NCI-H1694 (cell line): ENCODE results near the gene GGCT.
"Not testable (repeated sequence)": the region's sequence is repeated elsewhere in the genome, so short reads cannot be mapped to it uniquely, and the experiment has no call there.

Experiments used
- DNase-seq: peaks from one replicate; lab custom pipeline; 2025; lab: John Stamatoyannopoulos, UW

Gene GGCT, protein sequence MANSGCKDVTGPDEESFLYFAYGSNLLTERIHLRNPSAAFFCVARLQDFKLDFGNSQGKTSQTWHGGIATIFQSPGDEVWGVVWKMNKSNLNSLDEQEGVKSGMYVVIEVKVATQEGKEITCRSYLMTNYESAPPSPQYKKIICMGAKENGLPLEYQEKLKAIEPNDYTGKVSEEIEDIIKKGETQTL

DNA sequence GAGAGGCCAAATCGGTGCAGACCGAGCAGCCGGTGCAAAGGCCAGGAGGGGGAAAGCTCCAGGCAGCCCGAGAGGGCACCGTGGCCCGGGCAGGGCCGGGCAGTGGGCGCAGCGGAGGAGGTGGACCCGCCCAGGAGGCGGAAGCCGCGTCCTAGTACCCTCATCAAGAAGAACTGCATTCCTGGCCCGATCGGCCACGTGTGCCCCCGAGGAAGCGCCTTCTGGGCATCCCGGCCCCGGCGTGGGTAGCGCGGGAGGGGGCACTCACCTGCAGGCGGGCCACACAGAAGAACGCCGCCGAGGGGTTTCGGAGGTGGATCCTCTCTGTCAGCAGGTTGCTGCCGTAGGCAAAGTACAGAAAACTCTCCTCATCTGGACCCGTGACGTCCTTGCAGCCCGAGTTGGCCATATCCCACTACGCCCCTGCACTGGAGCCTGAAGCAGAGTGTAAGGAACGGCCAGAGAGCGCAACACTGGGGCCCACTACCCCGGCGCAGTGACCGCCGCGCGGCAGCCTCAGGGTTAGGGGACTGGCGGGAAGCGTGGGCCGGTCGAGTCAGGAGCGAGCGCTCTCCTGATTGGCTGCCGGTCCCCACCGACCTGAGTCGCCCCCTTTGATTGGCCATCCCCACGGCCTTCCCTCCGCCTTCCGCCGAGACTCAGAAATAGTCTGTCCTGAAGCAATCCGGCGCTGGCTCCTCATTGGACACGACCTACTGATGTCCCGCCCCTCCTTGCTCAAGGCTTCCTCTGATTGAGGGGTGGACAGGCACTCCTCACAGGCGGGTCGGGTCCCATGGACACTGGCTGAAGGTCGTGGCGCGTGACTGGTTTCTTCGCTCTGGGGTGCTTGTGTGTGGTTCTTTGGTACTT is at the start of gene GGCT:
GGCT (minus strand) TSS at position 529 of the 873 bp plus-strand sequence; CDS start at position 409, 120 bp downstream.
- DNase-seq, result peak; percentile 98

DNA sequence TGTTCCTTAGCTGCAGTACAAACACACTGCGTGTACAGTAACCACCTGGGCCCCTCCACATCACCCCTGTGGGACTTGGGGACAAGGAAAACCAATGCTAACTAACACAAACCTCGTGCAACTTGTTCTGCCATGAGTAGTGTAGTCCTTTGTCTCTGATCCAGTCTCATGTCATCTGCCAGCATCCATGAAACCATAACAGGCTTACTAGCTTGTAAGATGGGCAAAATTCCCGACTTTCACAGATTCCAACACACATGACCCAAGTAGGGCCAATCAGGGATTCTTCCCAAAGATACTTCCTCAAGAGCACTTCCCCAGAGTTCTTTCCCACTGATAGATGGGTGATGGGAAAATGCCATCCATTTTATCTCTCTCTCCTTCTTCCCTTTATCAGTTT is 48.9 kb upstream of the GGCT start:
- no peak for DNase-seq

DNA sequence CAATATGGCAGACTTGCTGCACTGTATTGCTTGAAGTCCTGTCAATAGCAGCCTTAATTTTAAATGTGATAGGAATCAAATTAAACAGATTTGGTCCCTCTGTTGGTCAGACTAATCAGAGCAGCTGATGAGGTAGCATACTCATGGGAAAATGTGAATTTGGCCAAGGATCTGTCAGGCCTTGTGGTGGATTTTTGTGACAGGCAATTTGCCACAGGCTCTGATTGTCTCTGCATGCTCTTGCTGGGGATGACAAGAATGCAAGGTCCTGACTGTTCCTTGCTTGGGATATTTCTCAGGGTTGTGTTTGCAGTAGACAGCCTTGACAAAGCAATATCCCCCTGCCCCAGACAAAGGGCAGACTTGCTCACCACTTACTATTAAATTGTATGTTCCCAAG is 48.5 kb upstream of the GGCT start:
- DNase-seq, result no peak

DNA sequence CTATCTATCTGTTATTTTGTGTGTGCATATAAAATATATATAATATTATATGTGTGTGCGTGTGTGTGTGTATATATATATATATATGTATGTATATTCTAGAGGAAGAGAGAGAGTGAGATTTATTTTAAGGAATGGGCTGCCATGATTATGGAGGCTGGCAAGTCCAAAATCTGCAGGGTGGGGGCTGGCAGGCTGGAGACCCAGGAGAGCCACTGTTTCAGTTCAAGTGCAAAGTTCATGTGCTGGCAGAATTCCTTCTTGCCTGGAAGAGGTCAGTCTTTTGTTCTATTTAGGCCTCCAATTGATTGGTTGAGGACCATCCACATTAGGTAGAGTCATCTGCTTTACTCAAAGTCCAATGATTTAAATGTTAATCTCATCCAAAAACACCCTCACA is 47.7 kb upstream of the GGCT start:
- DNase-seq, result no peak

DNA sequence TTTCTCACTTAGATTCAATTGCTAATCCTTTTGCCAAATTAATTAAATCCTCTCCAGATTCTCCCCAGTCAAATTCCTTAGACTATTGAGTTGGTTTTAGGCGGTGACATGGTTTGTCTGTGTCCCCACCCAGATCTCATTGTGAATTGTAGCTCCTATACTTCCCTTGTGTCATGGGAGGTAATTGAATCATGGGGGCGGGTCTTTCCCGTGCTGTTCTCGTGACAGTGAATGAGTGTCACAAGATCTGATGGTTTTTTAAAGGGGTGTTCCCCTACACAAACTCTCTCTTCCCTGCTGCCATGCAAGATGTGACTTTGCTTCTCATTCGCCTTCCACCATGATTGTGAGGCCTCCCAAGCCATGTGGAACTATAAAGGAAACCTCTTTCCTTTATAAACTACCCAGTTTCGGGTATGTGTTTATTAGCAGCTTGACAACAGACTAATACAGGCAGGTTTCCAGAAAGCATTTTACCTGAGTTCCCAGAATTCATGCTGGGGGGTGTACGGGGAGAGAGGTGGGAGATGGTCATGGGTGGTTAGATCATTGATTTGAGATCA is 45.4 kb upstream of the GGCT start:
- no peak for DNase-seq

DNA sequence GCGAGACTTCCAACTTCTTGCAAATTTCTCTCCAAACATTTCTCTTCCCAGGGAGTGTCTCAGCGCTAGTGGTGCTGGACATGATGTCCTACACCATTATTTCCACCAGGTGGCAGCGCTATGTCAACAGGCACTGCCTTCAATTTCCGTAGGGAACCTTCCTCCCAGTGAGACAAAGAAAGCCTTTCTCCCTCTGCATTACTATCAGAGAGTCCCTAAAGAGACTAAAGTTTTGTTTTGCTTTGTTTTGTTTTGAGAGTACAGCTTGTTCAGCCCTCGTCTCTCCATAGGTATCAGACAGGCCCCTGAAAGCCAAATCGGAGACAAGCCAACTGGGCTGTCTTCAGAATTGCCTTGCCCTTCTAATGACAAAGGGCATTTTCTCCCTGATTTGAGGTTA is 44.2 kb upstream of the GGCT start:
- DNase-seq, result peak; percentile 67

DNA sequence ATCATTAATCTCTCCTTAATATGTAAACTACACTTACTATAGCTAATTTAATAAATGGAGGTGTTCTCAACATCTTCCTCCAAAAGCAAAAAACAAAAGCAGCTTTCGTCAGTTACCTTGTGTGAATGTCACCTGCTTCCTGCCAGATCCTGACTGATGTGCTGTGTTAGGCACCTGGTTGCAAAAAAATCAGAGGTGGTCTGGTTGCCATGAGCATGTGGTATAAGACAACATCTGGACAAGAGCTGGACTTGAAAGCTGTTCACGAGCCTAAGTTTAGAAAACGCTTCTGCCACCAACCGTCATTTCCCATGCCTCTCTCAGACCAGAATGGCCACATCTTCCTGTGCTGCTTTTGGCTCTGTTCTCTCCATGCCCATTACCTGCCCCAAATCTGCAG is 42.0 kb upstream of the GGCT start:
- DNase-seq, result no peak

DNA sequence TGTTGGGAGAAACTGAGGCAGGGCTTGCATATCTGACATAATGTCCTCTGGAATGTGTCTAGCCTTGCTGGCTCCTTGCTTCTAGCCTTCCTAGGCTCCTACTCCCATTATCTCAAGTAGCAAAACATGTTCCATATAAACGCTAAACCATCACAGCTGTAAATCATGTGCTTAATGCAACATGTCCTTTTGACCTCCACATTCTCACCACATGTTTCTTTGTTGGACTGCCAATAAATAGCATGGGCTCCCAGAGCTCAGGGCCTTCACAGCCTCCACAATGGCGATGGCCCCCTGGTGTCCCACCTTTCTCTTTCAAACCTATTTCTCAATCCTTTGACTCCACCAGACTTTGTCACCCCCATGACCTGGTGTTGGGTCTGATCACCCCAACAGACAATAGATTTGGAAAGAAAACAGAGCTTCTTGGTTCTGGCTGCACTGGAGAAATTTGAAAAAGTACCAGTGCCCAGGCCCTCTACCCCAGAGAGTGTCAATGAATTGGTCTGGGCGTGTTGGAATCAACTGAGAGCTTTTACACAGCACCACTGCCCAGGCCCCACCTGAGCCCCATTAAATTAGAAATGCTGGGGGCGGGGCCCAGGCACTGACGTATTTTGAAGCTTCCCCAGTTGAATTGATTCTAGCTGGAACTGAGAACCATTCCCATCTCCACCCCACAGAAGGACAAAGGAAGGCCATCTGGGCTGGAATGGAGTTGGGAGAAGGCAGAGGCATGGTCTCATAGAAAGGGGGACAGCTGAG is 41.3 kb upstream of the GGCT start:
- DNase-seq, result no peak

DNA sequence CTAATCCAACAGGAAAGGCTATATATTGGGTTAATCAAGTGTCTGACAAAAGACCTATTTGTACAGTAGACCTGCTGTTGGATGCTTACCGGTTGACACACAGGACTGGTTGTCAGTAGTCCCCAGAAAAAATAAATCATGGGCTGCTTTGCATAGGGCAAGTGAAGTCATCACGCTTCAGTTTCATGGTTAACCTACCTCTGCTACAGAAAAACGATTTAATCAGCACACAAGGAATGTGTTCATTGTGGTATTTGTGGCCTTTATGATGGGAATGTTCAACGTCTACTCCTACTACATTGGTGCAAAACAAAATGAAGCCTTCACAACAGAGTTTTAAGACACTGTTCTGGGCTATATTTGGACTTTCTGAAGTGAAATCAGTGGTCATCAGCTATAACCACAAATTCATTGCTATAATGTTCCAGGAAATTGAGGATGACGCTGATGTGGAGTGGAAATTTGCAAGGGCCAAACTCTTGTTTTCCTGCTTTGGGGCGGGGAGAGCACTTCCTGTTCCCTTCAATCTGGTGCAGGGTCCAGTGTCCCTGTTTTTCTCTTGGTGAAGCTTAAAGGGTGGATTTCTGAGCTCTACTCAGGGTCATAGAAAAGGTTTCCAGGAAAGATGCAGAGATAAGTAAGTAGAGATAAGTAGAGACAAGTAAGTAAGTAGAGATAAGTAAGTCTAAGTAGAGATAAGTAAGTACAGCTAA is 39.3 kb upstream of the GGCT start:
- no peak for DNase-seq

DNA sequence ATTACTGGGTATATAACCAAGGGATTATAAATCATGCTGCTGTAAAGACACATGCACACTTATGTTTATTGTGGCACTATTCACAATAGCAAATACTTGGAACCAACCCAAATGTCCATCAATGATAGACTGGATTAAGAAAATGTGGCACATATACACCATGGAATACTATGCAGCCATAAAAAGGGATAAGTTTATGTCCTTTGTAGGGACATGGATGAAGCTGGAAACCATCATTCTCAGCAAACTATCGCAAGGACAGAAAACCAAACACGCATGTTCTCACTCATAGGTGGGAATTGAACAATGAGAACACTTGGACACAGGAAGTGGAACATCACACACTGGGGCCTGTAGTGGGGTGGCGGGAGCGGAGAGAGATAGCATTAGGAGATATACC is 38.5 kb upstream of the GGCT start:
- DNase-seq, result not testable (repeated sequence)

DNA sequence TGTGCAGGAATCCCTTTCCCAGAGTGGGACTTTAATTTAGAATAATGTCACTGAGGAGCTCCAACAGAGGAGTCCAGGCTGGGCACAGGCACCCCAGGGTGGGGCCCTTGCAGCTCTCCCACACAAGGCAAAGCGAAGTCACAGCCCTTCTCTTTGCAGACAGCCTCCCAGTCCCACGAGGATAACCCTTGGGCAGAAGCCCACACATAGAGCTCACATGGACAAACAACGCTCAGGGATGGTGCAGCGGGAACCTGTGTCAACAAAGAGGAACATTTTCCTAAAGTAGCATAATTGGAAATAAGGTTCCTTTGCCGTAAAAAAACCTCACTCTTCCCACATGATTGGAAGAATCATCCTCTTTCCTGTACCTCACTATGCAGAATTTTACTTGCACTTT is 29.3 kb upstream of the GGCT start:
- DNase-seq, result no peak

DNA sequence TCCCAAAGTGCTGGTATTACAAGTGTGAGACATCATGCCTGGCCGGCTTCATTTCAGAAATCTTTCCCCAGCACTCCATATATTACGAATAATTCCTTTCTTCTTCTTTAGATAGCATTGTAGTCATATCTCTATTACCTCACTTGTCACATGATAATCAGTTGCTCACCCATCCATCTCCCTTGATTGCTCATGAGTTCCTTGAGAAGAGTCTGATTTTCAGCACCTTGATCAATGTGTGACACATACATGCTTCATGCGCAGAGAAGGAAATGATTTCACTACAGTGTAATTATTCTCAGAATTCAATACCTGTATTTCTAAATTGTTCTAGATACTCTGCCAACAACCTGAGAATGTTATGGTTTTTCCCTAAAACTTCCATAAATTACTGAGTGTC is 26.7 kb upstream of the GGCT start:
- no peak for DNase-seq

DNA sequence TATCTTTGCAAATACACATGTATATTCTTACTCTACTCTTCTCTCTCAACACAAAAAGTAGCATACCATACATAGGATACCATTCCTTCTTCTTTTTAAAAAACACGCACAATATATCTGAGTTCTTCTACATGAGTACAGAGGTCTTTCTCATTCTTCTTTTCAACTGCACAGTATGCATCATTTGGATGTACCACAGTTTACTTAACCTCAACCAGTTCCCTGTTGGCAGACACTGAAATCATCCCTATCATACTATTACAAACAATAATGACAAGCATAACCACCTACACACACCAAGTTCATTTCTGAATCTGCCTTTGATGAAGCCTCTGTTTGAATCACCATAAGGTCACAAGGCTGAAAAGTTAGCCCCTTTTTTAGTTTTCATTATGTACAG is 25.7 kb upstream of the GGCT start:
- DNase-seq, result no peak

DNA sequence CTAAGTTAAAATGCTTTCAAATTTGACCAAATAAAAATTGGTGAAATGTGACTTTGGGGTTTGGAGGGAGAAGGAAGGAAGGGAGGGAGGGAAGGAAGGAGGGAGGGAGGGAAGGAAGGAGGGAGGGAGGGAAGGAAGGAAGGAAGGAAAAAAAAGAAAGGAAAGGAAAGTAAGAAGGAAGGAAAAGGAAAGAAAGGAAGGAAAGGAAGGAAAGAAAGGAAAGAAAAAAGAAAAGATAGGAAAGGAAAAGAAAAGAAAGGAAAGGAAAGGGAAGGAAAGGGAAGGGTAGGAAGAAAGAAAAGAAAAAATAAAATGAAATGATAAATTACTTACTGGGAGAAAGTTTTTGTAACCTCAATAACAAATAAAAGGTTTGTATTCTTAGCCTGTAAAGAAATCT is 24.1 kb upstream of the GGCT start:
- no peak for DNase-seq

DNA sequence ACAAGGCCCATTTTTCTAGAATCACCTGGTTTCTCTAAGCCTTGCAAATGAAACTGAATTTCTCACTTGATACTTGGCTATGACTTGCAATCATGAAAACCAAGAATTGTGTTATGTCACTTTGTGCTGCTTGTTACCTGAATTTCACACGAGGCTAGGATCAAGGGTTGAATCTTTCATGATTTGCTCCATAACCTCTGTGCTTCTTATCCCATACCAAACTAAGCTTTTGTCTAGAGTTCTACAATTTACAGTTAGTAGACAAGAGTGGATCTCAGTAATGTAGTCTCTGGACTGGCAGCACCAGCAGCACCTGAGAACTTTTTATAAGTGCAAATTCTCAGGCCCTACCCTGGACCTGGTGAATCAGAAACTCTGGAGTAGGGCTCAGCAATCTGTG is 22.7 kb upstream of the GGCT start:
- DNase-seq, result not testable (repeated sequence)

DNA sequence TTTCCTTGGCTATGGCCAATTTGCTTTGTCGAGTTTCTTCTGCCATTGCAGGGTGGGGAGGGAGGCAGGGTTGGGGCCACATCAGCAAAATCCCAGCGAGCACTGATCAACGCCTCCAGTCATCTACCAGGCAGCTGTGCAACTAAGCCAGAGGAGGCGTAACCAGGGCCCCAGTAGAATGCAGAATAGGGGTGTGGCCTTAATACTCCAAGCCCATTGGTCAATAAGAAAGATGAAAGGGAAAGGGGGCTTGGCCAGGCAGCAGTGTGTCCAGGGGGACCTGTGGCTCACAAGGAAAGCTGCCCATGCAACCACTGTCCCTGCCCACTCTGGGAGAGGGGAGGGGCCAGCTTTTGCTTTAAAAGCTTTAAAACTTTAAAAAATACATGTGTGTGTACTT is 21.5 kb upstream of the GGCT start:
- no peak for DNase-seq

DNA sequence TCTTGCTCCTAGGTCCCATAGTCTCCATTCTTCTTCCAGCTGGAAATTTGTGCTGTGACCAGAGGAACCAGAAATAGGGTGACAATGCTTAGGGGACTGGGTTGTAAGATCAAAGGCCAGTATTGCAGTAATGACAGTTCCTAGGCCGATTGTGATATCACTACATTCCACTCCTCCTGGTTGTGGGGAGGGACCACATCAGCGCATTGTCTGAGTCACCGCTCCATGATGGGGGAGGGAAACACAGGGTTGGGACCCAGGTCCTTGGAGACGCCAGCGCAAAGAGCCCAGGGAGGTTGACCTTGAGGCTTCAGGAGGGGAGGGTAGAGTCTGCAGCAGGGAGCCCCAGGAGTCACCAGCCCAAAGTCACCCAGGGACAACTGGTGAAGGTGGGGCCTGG is 20.8 kb upstream of the GGCT start:
- DNase-seq, result no peak

DNA sequence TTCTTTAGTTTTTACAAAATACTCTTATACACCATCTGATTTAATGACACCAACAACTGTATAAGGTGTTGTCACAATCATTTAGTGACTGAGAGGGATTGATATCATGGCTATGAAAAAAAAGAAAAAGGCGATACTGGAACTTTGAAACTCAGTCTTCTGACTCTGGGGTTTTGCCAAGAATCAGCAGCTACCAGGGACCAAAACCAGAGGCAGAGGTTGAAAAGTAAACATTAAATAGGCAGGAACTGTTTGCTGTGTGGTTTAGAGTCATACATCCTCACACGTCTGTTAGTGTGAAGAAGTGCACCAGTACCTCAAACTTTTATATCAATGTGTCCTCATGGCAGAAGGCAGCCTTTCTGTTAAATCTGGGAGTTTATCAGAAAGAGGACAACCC is 19.9 kb upstream of the GGCT start:
- no peak for DNase-seq

DNA sequence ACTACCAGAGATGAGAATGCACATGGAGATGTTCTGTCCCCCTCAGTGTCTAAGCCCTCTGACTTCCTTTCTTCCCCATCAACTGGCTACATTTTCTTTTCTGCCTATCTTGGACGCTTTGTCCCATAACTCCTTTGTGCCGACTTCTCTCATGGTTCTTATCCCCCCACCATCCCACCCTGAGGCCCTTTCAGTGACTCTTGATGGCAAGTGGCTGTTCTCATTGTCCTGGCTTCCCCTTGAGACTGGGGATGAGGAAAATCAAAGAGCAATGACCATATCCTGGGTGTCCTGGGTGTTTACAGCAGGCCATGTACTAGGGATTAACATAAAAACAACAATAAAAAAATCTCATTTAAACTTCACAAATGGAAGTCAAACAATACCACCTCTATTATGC is 18.8 kb upstream of the GGCT start:
- no peak for DNase-seq

DNA sequence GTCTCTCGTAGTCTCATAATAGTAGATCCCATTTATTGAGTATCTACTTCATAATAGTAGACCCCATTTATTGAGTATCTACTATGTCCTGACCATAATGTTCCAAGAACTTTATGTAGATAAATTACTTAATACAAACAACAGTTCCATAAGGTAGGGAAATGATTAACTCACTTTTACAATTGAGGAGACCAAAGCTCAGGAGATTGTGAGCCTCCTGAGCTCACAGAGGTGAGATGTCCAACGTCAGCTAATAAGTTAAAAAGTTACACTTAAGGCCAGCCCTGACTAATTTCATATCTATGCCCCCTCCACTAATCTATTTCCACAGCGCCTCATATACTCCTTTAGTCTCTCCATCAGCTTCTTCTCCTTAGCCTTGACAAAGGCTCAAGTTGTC is 17.5 kb upstream of the GGCT start:
- no peak for DNase-seq

DNA sequence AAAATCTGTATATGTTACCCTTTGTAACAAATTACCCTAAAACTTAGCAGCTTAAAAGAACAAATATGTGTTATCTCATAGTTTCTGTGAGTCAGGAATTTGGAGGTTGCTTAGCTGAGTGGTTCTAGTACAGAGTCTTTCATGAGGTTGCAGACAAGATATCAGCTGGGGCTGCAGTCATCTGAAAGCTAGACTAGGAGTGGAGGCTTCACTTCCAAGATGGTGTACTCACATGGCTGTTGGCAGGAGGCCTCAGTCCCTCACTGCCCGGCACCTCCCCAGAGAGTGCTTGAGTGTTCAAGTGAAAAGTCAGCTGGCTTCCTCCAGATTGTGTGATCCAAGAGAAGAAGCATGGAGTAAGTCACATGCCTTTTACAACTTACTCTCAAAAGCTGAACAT is 16.9 kb upstream of the GGCT start:
- DNase-seq, result no peak

DNA sequence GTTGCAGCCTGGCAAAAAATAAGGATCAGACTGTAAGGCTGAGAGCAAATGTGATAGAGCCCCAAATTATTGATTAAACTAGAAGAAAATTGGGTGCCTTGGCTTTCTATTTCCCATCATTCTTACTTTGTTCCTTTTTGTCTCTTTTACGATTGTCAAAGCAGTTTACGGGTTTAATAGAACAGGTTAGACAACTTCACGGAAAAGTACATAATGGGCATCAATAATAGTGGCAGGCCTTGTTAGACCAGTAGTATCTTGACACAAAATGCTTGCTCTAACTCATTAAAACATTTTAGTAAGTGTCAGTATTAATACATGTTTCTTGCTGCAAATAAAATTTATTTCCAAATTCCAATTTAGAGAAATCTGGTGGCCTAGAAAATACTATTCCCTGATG is 14.5 kb upstream of the GGCT start:
- no peak for DNase-seq
